ENCODE measurements around the gene SPRED1.

Gene SPRED1

DNA sequence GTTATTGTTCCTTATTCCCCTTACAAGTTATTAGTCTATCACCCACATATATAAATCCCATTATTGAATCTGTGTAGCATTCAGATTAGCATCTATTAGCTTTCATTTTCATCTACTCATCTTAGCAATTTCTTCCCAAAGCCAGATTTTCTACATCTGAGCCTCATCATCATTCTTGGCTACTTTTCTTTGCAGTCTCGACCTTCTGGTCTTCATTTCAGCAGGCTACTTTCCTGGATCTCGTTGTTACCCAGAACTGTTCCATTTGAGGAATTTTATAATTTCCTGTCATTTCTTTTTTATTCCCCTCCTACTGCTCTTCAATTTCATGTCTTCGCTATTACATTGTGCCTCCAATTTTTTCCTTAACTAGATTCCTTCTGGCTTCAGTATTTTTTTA, 51.8 kb downstream of the SPRED1 start:
- H3K9me2 ChIP-seq (replicated peaks; ENCODE audit: control insufficient read depth, low read length), result no peaks in the 10 kb centered on the region
- no peak overlapping the region for H3K4me3 ChIP-seq (ENCODE audit: low read length)
- no peak overlapping the region for H3K4me2 ChIP-seq (ENCODE audit: low read length)
- no peaks in the 10 kb centered on the region for H4K20me1 ChIP-seq (ENCODE audit: control insufficient read depth, insufficient read depth, low read depth, low read length)
- H3K36me3 ChIP-seq (ENCODE audit: control insufficient read depth, low read length), result no peaks in the 10 kb centered on the region
- H3K79me2 ChIP-seq (ENCODE audit: control insufficient read depth, low read length), result no peaks in the 10 kb centered on the region
- no peak for TF ChIP-seq EZH2phosphoT487 (IDR thresholded peaks at IDR 0.05; ENCODE audit: borderline replicate concordance, low read length)
- TF ChIP-seq, protein P1, sequence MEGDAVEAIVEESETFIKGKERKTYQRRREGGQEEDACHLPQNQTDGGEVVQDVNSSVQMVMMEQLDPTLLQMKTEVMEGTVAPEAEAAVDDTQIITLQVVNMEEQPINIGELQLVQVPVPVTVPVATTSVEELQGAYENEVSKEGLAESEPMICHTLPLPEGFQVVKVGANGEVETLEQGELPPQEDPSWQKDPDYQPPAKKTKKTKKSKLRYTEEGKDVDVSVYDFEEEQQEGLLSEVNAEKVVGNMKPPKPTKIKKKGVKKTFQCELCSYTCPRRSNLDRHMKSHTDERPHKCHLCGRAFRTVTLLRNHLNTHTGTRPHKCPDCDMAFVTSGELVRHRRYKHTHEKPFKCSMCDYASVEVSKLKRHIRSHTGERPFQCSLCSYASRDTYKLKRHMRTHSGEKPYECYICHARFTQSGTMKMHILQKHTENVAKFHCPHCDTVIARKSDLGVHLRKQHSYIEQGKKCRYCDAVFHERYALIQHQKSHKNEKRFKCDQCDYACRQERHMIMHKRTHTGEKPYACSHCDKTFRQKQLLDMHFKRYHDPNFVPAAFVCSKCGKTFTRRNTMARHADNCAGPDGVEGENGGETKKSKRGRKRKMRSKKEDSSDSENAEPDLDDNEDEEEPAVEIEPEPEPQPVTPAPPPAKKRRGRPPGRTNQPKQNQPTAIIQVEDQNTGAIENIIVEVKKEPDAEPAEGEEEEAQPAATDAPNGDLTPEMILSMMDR (IDR thresholded peaks at IDR 0.05; ENCODE audit: low read depth, low read length, poor library complexity, severe bottlenecking), result no peak
- H3K27me3 ChIP-seq (ENCODE audit: control insufficient read depth, low read length), result no peaks in the 10 kb centered on the region
- H3K27ac ChIP-seq (ENCODE audit: low read depth, low read length), result no peak overlapping the region
- H3K9me3 ChIP-seq (ENCODE audit: control insufficient read depth, insufficient read depth, low read length), result no peaks in the 10 kb centered on the region
- H3F3A ChIP-seq (ENCODE audit: control insufficient read depth, insufficient read depth), result no peaks in the 10 kb centered on the region
- H3K4me1 ChIP-seq (ENCODE audit: control insufficient read depth, low read length), result no peaks in the 10 kb centered on the region

DNA sequence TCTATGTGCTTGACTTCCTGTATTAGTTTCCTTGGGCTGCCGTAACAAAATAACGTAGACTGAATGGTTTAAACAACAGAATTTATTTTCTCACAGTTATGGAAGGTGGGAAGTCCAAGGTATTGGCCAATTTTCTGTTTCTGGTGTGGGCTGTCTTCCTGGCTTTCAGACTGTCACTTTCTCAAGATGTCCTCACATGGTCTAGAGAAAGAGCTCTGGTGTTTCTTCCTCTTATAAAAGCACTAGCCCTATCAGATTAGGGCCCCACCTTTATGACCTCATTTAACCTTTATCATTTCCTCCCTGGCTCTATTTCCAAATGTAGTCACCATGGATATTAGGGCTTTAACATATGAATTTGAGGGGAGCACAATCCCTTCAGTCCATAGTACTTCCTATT, 54.6 kb downstream of the SPRED1 start:
- Histone ChIP-seq H3K79me2 (ENCODE audit: control insufficient read depth, low read length) (no peaks in the 10 kb centered on the region), H3K4me2 (ENCODE audit: low read length) (no peak overlapping the region), H4K20me1 (ENCODE audit: control insufficient read depth, insufficient read depth, low read depth, low read length) (no peaks in the 10 kb centered on the region)

GRCh38 chr15:38307861-38308641, 55.4 kb downstream of the SPRED1 start:
- H3K27ac ChIP-seq (ENCODE audit: low read depth, low read length), result no peak overlapping the region
- TF ChIP-seq EZH2phosphoT487 (IDR thresholded peaks at IDR 0.05; ENCODE audit: borderline replicate concordance, low read length), result no peak
- TF ChIP-seq, protein P1 (IDR thresholded peaks at IDR 0.05; ENCODE audit: low read depth, low read length, poor library complexity, severe bottlenecking), result no peak
- H3K9me2 ChIP-seq (replicated peaks; ENCODE audit: control insufficient read depth, low read length), result no peaks in the 10 kb centered on the region
- no peaks in the 10 kb centered on the region for H4K20me1 ChIP-seq (ENCODE audit: control insufficient read depth, insufficient read depth, low read depth, low read length)
- H3K4me1 ChIP-seq (ENCODE audit: control insufficient read depth, low read length), result no peaks in the 10 kb centered on the region
- no peaks in the 10 kb centered on the region for H3K79me2 ChIP-seq (ENCODE audit: control insufficient read depth, low read length)
- no peaks in the 10 kb centered on the region for H3K27me3 ChIP-seq (ENCODE audit: control insufficient read depth, low read length)
- no peak overlapping the region for H3K4me3 ChIP-seq (ENCODE audit: low read length)
- no peaks in the 10 kb centered on the region for H3K36me3 ChIP-seq (ENCODE audit: control insufficient read depth, low read length)
- H3F3A ChIP-seq (ENCODE audit: control insufficient read depth, insufficient read depth), result no peaks in the 10 kb centered on the region
- H3K4me2 ChIP-seq (ENCODE audit: low read length), result no peak overlapping the region
- no peaks in the 10 kb centered on the region for H3K9me3 ChIP-seq (ENCODE audit: control insufficient read depth, insufficient read depth, low read length)

More for the DNA sequence above, 54.6 kb downstream of the SPRED1 start:
- Histone ChIP-seq H3K9me3 (ENCODE audit: control insufficient read depth, insufficient read depth, low read length) (no peaks in the 10 kb centered on the region), H3K36me3 (ENCODE audit: control insufficient read depth, low read length) (no peaks in the 10 kb centered on the region), H3K27me3 (ENCODE audit: control insufficient read depth, low read length) (no peaks in the 10 kb centered on the region), H3K4me1 (ENCODE audit: control insufficient read depth, low read length) (no peaks in the 10 kb centered on the region), H3K4me3 (ENCODE audit: low read length) (no peak overlapping the region), H3K27ac (ENCODE audit: low read depth, low read length) (no peak overlapping the region), H3F3A (ENCODE audit: control insufficient read depth, insufficient read depth) (no peaks in the 10 kb centered on the region), H3K9me2 (replicated peaks; ENCODE audit: control insufficient read depth, low read length) (no peaks in the 10 kb centered on the region)
- TF ChIP-seq, protein P1 (IDR thresholded peaks at IDR 0.05; ENCODE audit: low read depth, low read length, poor library complexity, severe bottlenecking), result no peak
- TF ChIP-seq EZH2phosphoT487 (IDR thresholded peaks at IDR 0.05; ENCODE audit: borderline replicate concordance, low read length), result no peak
